Stimulated activated CD4-positive, alpha-beta T cell treated with anti-CD3 and anti-CD28 coated beads, TNF-alpha, amount 100 ng/mL, for 4 hours (primary cell): ENCODE data around the gene HGD.
"Not testable (repeated sequence)": the region's sequence is repeated elsewhere in the genome, so short reads cannot be mapped to it uniquely, and the experiment has no call there.

Experiments used
- DNase-seq, 3 experiments: peaks; one replicate each; pipeline ENCODE4 v3.0.0-alpha.2; 2020; ENCODE audit warnings: low read depth in 3 of 3

Gene HGD

GRCh38 chr3:120678984-120679383, 3.1 kb downstream of the HGD start:
- no peak for DNase-seq

GRCh38 chr3:120678331-120678947, 3.6 kb downstream of the HGD start:
- no peak for DNase-seq

GRCh38 chr3:120677193-120677592, 4.8 kb downstream of the HGD start:
- not testable (repeated sequence) for DNase-seq

- no peak for DNase-seq
These were observed 8.9 kb downstream of the HGD start for GRCh38 chr3:120673116-120673515.

GRCh38 chr3:120670576-120670975, 11.5 kb downstream of the HGD start:
- no peak for DNase-seq

GRCh38 chr3:120664926-120665325, 17.1 kb downstream of the HGD start:
- no peak for DNase-seq

GRCh38 chr3:120661945-120662344, 20.1 kb downstream of the HGD start:
- DNase-seq = no peak

- no peak for DNase-seq
These were observed 20.7 kb downstream of the HGD start for GRCh38 chr3:120661106-120661905.

GRCh38 chr3:120659834-120660233, 22.2 kb downstream of the HGD start:
- DNase-seq = no peak

GRCh38 chr3:120659285-120659684, 22.8 kb downstream of the HGD start:
- DNase-seq = no peak

- DNase-seq = no peak
These were observed 29.0 kb downstream of the HGD start for GRCh38 chr3:120652896-120653545.

GRCh38 chr3:120652281-120652680, 29.8 kb downstream of the HGD start:
- DNase-seq = no peak

GRCh38 chr3:120650311-120650710, 31.7 kb downstream of the HGD start:
- DNase-seq = no peak

- no peak for DNase-seq
These were observed 32.2 kb downstream of the HGD start for GRCh38 chr3:120649830-120650233.

- no peak for DNase-seq
These were observed 33.7 kb downstream of the HGD start for GRCh38 chr3:120648290-120648689.

GRCh38 chr3:120646771-120647432, 35.1 kb downstream of the HGD start:
- no peak for DNase-seq

GRCh38 chr3:120645083-120645845, 36.8 kb downstream of the HGD start:
- DNase-seq = no peak

GRCh38 chr3:120642368-120642948, 39.6 kb downstream of the HGD start:
- no peak for DNase-seq

GRCh38 chr3:120641696-120642246, 40.3 kb downstream of the HGD start:
- no peak for DNase-seq

GRCh38 chr3:120640231-120640630, 41.8 kb downstream of the HGD start:
- DNase-seq = no peak

GRCh38 chr3:120638820-120639219, 43.2 kb downstream of the HGD start:
- not testable (repeated sequence) for DNase-seq
